ENCODE results near the gene ST6GALNAC2.

Gene ST6GALNAC2

GRCh38 chr17:76554131-76554530, 31.5 kb downstream of the ST6GALNAC2 start:
- no peak for DNase-seq (ENCODE audit: low read depth)

DNA sequence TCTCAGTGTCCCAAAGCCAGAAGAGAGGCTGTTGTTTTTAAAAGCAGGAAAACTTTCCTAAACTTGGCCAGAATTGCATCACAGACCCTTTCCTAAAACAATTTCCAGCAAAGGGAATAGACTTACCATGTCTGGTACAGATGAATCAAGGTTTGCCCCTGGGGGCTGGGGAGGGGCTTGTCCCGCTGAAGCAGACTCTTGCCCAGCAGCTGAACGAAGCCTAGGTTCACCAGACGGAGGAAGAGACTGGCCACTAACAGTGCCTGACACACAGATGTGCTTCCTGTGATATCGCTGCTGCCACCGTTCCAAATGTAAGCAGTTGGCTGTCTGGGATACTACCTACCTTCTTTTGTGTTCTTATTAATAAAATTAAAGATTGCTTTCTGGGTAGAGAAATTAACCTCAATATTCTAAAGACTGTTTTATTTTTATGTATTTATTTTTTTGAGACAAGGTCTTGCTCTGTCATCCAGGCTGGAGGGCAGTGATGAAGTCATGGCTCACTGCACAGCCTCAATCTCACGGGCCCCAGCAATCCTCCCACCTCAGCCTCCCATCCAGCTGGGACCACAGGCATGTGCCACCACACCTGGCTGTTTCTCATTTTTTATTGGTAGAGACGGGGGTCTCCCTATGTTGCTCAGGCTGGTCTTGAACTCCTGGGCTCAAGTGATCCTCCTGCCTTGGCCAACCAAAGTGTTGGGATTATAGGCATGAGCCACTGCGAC, 32.3 kb downstream of the ST6GALNAC2 start:
- no peak for DNase-seq (ENCODE audit: low read depth)

DNA sequence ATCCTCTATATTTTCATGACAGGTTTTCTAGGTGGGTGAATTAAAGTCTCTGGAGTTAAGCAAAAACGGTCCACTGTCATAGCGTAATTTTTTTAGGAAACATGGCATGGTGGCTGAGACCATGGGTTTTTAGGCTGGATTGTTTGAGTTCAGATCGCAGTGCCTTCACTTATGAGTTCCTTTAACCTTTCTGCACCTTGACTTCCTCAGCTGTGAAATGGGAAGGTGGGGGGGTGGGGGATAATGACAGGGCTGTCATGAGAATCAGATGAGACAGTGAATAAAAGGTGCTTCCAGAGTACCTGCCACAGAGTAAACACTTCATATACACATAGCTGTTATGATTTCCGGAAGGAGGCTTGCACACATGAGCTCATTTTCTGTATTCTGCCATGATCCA, 34.0 kb downstream of the ST6GALNAC2 start:
- no peak for DNase-seq (ENCODE audit: low read depth)

DNA sequence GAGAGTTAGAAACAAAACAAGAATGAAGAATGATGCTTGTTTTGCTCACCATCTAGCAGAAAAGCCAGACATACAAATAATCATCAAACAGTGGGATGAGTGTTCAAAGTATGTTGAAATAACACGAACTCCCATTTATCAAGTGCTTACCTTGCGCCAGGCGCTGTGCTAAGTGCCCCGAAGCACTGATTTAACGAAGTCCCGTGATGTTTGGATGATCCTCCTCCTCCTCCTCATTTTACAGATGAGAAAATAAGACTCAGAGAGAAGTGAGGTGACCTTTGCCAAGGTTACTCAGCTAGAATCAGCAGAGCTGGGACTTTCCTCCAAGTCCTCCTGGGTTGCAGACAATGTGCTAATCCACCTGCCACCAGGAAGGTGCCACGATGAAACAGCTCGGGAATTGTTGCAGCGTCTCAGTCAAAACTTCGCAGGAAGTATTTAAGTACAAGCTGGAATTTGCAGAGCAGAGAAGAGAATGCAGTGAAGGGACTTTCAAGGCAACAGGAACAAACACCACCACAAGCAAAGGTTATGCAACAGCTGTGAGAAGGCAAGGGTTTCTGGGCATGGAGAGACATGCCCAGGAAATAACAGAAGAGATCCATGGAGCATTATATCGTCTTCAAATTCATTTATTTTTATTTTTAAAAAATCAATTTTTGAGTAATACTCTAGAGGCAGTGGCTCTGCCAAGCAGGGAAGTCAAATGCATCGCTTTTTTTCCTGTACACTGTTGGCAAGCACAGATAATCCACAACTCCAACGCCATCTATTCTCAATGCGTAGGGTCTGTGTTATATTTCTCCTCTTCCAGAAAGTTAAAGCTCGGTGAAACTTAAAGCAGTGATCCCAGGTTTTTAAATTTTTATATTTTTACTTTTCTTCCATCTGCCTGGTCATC, 34.7 kb downstream of the ST6GALNAC2 start:
- no peak for DNase-seq (ENCODE audit: low read depth)

- DNase-seq (ENCODE audit: low read depth), result no peak
Measured at GRCh38 chr17:76549539-76549938, 36.1 kb downstream of the ST6GALNAC2 start.

DNA sequence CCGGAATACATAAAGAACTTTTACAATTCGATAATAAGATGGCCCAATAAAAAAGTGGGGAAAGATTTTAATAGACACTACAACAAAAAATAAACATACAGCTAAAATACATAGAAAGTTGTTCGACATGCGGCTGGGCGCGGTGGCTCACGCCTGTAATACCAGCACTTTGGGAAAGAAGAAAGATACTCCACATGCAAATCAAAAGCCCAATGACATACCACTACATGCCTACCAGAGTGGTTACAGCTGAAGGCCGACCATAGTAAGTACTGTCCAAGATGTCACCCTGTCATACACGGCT, 36.5 kb downstream of the ST6GALNAC2 start:
- DNase-seq (ENCODE audit: low read depth), result no peak

DNA sequence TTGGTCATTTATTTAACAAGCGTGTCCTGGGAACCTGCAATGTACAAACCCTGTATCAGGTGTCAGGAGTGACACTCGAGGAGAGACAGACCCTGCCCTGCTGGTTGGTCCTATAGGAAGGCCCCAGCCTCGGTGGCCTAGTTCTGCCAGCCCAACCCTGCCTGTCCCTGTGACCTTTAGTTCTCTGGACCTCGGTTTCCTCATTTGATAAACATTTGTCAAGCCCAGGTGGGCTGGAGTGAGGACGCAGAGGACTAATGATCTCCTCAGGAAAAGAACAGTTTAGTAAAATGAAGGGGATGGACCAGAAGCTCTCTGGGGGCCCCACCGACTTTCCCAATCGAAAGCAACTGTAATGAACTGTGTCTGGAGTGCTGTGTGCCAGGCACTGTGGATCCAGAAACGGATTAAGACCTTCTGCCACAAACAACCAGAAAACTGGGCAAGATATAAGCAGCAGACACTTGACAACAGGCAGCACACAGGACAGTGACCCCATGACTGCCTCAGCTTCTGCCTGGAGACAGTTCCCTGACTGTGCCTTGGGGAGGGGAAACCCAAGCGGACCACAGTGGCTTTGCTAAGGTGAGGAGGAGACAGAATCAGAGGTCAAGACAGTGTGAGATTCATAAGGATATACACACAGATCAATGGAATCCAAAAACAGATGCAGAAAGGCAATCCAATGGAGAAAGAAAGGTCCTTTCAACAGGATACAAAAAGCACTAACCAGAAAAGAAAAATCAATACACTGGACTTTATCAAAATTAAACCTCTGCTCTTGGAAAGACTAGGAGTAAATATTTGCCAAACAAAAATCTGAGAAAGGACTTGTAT, 37.1 kb downstream of the ST6GALNAC2 start:
- DNase-seq (ENCODE audit: low read depth), result no peak

- DNase-seq (ENCODE audit: low read depth), result no peak
Measured at GRCh38 chr17:76547642-76548202, 37.9 kb downstream of the ST6GALNAC2 start.

- DNase-seq (ENCODE audit: low read depth), result peak; percentile 54
Measured at GRCh38 chr17:76547183-76547641, 38.4 kb downstream of the ST6GALNAC2 start.

DNA sequence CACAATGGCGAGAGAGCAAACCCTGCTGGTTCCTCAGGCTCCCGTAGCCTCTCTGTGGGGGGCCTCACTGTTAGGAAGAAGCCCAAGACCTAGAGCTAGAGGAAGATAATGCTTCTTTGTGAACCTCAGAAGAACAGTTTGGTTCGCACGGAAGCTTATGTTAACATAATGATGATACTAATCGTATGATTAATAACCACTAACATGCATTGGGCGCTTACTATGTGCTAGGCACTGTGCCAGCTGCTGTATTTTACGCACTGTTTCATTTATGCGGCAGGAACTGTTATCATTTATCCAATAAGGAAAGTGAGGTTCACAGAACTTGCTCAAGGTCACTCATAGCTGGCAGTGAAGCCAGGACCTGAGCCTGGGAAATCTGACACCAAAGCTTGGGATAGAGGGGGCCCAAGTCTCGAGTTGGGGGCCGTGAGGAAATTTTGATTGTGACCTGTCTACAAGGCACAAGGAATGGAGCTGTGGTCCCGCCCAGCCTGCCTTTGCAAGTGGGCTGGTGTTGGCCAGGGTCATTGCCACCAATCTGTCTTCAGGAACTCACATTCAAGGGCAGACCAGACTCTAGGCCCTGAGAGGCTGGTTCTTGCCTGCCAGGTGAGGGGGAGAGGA, 39.0 kb downstream of the ST6GALNAC2 start:
- no peak for DNase-seq (ENCODE audit: low read depth)

DNA sequence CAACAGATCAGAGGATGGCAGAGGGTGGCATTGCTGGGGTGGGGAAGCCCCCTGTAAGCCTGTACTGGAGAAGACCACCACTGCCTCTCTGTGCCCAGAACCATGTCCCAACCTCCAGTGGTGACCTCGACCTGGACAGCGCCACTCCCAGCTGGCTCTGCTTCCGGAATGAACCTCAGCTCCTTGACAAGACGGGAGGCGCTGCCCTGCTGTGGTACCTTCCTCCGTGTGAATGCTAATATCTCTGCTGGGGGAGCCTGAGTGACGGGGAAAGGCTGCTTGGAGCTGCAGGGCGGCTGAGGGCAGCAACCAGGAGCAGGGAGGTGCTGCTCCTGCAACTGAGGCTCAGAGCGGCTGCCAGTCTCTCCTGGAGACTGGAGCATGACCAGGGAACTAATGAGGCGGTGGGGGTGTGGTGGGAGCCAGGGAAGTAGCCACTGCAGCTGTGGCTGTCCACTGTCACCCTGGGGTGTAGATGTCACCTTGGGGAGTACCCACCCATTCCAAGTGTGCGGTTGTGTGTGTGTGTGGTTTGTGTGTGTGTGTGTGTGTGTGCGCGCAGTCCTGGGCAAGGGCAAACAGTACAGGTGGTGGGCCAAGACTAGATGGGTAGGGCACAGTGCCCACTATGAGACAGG, 39.6 kb downstream of the ST6GALNAC2 start:
- DNase-seq (ENCODE audit: low read depth), result no peak

DNA sequence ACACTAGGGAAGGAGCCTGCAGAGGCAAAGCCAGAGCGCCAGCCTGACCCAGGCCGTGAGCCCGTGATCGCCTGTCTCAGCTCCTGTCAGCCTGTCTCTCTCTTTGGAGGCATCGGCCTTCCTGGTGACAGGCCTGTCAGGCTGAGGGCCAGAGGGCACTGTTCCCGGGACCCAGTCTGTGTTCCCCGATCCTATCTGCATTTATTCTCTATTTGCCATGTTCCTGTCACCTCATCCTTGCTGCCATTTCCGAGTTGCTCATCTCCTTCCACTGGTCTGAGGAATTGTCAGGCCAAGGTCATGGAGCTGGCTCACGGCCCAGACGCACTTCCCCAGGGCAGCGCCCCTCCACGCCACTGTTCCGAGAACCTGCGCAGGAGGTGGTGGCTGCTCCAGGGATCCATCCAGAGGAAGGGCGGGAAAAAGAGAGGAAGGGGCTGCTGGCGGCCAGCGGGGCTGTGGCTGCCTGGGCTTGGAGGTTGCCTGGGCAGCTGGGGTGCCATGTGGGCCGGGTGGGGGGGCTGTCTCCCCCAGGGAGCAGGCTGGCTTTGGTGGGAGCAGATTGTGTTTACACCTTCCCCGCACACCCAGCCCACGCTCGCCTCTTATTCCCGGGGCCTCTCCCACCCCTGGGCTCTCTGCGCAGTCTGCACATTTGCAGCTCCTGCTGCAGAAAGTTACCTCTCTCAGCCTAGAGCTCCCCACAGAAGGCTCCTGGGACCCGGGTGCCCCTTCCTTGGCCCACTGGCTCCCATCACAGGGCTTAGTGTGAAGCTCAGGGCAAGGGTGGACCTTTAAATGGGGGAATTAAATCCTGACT, 40.9 kb downstream of the ST6GALNAC2 start:
- no peak for DNase-seq (ENCODE audit: low read depth)

GRCh38 chr17:76543826-76544545, 41.7 kb downstream of the ST6GALNAC2 start:
- no peak for DNase-seq (ENCODE audit: low read depth)

DNA sequence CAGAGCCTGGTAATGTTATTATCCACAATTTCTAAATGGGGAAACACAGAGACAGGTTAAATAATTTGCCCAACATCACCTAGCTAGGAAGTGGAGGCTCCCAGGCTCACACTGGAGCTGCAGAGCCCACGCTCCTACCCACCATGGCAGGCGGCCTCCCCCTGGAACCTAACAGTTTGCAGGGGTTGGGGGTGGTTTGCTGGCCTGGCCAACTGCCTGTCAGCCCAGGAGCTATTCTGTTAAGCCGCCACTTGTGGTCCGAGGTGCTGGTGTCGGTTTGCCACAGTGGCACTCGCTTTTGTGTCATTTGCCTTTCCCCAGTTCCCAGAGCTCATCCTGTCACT, 42.2 kb downstream of the ST6GALNAC2 start:
- no peak for DNase-seq (ENCODE audit: low read depth)

- DNase-seq (ENCODE audit: low read depth), result no peak
Measured at GRCh38 chr17:76542984-76543383, 42.7 kb downstream of the ST6GALNAC2 start.

DNA sequence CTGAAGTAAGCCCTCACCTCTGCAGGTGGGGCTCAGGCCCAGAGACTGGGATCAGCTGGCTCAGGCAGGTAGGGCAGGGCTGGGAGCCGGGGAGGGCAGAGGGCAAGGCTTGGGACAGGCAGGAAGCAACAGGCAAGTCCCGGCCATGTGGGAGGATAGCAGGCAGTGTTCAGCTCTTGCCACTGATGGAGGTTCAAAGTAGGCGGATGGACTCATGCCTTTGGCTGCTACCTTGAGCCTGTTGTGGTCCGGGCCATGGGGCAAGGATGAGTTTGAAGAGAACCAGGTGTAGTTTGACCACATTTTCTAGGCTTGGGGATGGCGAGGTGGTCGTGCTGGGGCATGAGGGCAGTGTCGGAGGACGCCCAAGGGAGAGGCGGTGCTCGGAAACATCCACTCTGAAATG, 43.1 kb downstream of the ST6GALNAC2 start:
- DNase-seq (ENCODE audit: low read depth), result no peak

- DNase-seq (ENCODE audit: low read depth), result no peak
Measured at GRCh38 chr17:76541739-76542454, 43.8 kb downstream of the ST6GALNAC2 start.

DNA sequence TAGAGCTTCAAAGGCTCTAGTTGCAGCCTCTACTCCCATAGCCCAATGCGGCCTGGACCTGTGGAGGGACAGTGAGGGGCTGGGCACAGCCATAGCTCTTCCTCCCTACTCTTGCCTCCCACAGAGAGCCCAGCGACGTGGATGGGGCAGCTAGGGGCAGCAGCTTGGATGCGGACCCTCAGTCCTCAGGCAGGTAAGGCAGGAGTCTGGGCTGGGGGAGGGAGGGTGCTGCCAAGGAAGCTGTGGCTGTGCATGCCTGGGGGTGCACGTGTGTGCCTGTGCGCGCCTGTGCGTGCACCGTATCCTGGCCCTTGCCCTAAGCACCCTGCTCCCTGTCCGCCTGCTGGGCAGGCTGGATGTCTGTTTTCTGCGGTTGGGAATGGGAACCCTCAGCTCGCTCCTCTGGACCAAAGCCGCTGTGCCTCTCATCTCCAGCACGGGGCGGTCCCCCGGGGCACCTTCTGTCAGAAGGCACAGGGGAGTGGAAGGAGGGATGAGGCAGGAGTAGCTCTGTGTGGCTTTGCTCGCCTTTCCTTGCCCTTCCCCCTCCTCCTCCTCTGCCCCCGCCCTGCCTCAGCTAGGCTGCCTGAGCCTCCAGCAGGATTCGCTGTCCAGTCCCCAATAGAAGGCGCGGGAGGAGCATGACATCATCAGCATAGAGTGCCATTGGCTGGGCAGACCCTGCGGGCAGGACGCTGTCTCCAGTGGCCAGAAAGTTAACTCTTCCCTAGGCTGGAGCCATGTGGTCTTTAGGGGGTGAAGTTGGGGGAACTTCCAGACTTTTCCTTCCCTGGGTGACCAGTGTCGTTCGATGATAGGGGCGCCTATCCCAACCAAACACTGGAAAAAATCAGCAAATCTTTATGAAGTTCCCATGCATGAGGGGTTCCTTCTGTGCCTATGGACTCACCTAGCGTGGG, 45.0 kb downstream of the ST6GALNAC2 start:
- DNase-seq (ENCODE audit: low read depth), result peak; percentile 94
